Fibroblast of peridontal ligament (primary cell): ENCODE measurements around the gene PHC2.
A peak's percentile ranks its signal among the peaks of the same experiment; 100 is the strongest.

Experiments
- DNase-seq: peaks from one replicate; pipeline ENCODE4 v3.0.0-alpha.2; 2010; ENCODE audit errors: extremely low read depth

PHC2 gene

GRCh38 chr1:33330361-33330890 is 100.5 kb downstream of the PHC2 start:
- no peak for DNase-seq

GRCh38 chr1:33329600-33330305 is 101.1 kb downstream of the PHC2 start:
- DNase-seq: no peak

GRCh38 chr1:33328817-33329216 is 102.1 kb downstream of the PHC2 start:
- no peak for DNase-seq

- peak; percentile 98 for DNase-seq
Observed at GRCh38 chr1:33327587-33328325, 103.1 kb downstream of the PHC2 start.

GRCh38 chr1:33326785-33327184 is 104.1 kb downstream of the PHC2 start:
- DNase-seq: no peak

GRCh38 chr1:33324677-33325575 is 106.0 kb downstream of the PHC2 start:
- DNase-seq: no peak

- DNase-seq: no peak
Observed at GRCh38 chr1:33323663-33324477, 107.0 kb downstream of the PHC2 start.

- no peak for DNase-seq
Observed at GRCh38 chr1:33322870-33323585, 107.9 kb downstream of the PHC2 start.

GRCh38 chr1:33322109-33322508 is 108.8 kb downstream of the PHC2 start:
- no peak for DNase-seq

- DNase-seq: no peak
Observed at GRCh38 chr1:33321178-33321577, 109.7 kb downstream of the PHC2 start.

- DNase-seq: no peak
Observed at GRCh38 chr1:33320619-33321165, 110.2 kb downstream of the PHC2 start, which contains the start of gene A3GALT2. A3GALT2 (minus strand) TSS chr1:33321098; CDS start chr1:33321098, 0 bp downstream.

- no peak for DNase-seq
Observed at GRCh38 chr1:33319949-33320618, 110.8 kb downstream of the PHC2 start.

GRCh38 chr1:33319186-33319948 is 111.5 kb downstream of the PHC2 start:
- DNase-seq: no peak

GRCh38 chr1:33317946-33318345 is 112.9 kb downstream of the PHC2 start:
- no peak for DNase-seq

GRCh38 chr1:33317354-33317753 is 113.5 kb downstream of the PHC2 start:
- DNase-seq: no peak

- DNase-seq: no peak
Observed at GRCh38 chr1:33316601-33317000, 114.3 kb downstream of the PHC2 start.

- DNase-seq: no peak
Observed at GRCh38 chr1:33314416-33314815, 116.5 kb downstream of the PHC2 start.

GRCh38 chr1:33312413-33312749 is 118.5 kb downstream of the PHC2 start:
- no peak for DNase-seq
